H1 (cell line): ENCODE measurements around the gene SMG7. TPM values are rescaled to one million over a fixed set of nuclear protein-coding genes. Genes with fewer than 3 reads are reported as not detected.

ENCODE experiments used
- ASH2L ChIP-seq: fragments of 200-600, 300-600 bp; sonication (generic); IDR thresholded peaks from one replicate; pipeline ENCODE4 v1.7.1; 2017; ENCODE audit warnings: low read length
- CEBPB ChIP-seq: IDR thresholded peaks from 2 replicates; pipeline ENCODE4 v1.6.1; 2012; ENCODE audit warnings: low read depth, low read length
- EP300 ChIP-seq, 2 experiments: IDR thresholded peaks; 1 replicate in 1 of 2; 2 replicates in 1 of 2; pipeline ENCODE4 v1.6.1; 2011 to 2012; ENCODE audit warnings: low read depth in 2 of 2, low read length in 2 of 2, mild to moderate bottlenecking in 2 of 2, borderline replicate concordance in 1 of 2, inconsistent platforms in 1 of 2, moderate library complexity in 1 of 2
- GTF2F1 ChIP-seq: IDR thresholded peaks from 2 replicates; pipeline ENCODE4 v1.6.1; 2012; ENCODE audit warnings: low read depth, low read length, improper control_type of control experiment, borderline replicate concordance
- SRF ChIP-seq: IDR thresholded peaks from 2 replicates; pipeline ENCODE4 v1.6.1; 2011; ENCODE audit warnings: mild to moderate bottlenecking, low read depth, low read length, moderate library complexity
- SUZ12 ChIP-seq: fragments of 200-600 bp; sonication (generic); IDR thresholded peaks from 2 replicates; pipeline ENCODE4 v1.6.1; 2012; ENCODE audit warnings: mild to moderate bottlenecking, inconsistent platforms, low read length, moderate library complexity, mixed read lengths
- polyA plus RNA-seq, 7 experiments: library from polyadenylated mRNA; depleted of rRNA in 3 of 7; stranded (reverse) in 5 of 7; unstranded in 2 of 7; fragments of >200 nt in 5 of 7; fragments of 200-250 nt in 2 of 7; gene quantifications; 1 replicate in 5 of 7; 2 replicates in 1 of 7; 4 replicates in 1 of 7; pipeline versions ENCODE4 v1.2.1 to v1.2.3, GENCODE V29; 2011 to 2013; ENCODE audit warnings: missing spikeins in 2 of 7, mixed read lengths in 2 of 7
- total RNA-seq: library from RNA; stranded (reverse); fragmentation: NEBNext Ultra II Directional; extraction: Animal tissue kit (Norgen Biotek cat#: 25700); gene quantifications from 2 replicates; pipeline ENCODE4 v1.2.1, GENCODE V29; 2021

Gene SMG7
- total and polyA plus RNA-seq, 2 of the 8 experiments (the other 6 are each of a cell fraction or from before 2014, with no cell fraction given) = 39.3 to 65.6 TPM

DNA sequence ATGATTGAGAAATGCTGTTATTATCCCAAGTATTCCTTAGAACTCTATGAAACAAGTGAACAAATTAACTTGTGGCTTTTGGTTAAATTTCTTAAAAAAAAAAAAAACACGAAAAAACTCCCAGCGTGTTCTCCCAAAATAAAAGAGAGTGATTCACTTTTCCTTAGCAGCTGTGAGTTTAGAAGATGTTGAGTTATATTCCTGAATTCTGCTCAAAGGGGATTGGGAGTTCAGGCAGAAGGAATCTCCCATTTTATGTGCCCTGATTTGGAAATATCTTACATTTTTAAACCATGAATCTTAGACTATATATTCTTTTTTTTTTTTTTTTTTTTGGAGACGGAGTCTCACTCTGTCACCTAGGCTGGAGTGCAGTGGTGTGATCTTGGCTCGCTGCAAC is 34.3 kb downstream of the SMG7 start (continued):
- TF ChIP-seq GTF2F1 = no peak
- no peak for TF ChIP-seq SRF
- no peak for TF ChIP-seq ASH2L
- no peak for TF ChIP-seq SUZ12
- no peak for TF ChIP-seq EP300 (IDR thresholded peaks at IDR 0.05; ENCODE audit: borderline replicate concordance in 1 of 2, low read depth in 2 of 2, low read length in 2 of 2)
- no peak for TF ChIP-seq CEBPB
- TF ChIP-seq, all 59 proteins: peak for 0
